Measurements from ENCODE around the gene RNF20. TPM values are rescaled to one million over a fixed set of nuclear protein-coding genes. Genes with fewer than 3 reads are reported as not detected.

Gene RNF20
- total RNA-seq, 1 experiment from 2014 or later: 37.6 TPM

DNA sequence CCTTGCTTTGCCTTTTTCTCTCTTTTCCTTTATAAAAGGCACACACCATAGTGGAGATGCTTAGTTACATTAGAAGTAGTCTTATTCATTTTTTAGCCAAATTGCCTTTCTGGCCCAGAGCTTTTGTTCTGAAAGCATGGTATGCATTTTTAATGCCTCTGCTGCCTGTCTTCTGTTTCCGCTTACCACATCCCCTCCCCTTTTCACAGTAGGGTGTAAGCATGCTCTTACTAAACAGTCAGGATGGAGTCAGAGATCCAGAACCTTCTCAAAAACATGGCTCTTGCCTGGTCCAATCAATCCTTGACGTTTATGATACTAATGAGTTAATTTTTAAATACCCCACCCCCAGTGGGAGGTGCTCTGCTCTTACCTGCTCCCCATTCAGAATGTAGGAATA lies 38.7 kb downstream of the RNF20 start (continued):
- TF ChIP-seq, protein P1, sequence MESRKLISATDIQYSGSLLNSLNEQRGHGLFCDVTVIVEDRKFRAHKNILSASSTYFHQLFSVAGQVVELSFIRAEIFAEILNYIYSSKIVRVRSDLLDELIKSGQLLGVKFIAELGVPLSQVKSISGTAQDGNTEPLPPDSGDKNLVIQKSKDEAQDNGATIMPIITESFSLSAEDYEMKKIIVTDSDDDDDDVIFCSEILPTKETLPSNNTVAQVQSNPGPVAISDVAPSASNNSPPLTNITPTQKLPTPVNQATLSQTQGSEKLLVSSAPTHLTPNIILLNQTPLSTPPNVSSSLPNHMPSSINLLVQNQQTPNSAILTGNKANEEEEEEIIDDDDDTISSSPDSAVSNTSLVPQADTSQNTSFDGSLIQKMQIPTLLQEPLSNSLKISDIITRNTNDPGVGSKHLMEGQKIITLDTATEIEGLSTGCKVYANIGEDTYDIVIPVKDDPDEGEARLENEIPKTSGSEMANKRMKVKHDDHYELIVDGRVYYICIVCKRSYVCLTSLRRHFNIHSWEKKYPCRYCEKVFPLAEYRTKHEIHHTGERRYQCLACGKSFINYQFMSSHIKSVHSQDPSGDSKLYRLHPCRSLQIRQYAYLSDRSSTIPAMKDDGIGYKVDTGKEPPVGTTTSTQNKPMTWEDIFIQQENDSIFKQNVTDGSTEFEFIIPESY (IDR thresholded peaks at IDR 0.05; ENCODE audit: extremely low read depth, insufficient replicate concordance, low read length): no peak
- TF ChIP-seq SP1 (IDR thresholded peaks at IDR 0.05; ENCODE audit: low read depth) (no peak), EZH2 (IDR thresholded peaks at IDR 0.05) (no peak)

DNA sequence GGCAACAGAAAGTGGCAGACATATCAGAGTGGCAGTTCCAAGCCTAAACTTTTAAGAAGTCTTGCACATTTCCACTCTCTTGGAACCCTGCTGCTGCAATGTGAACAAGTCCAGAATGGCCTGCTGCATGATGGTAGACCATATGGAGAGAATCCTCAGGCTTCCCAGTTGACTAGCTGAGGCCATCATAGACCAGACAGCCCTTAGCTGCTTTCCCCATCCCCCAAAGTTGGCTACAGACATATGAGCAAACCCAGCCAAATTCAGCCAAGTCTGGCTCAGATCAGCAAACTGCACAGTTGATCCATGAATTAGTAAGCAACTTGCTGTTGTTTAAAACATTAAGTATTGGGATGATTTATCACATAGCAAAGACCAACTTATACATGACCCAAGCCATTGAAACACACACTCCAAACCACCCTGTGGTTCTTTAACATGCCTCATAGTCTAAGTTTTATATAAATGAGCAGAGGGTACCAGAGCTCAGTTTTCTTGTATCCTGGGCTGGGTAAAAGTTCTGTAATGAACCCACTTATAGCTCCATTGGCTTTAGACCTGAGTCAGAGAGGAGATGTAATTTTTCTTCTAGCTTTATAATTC lies 41.2 kb downstream of the RNF20 start:
- TF ChIP-seq SIN3A (IDR thresholded peaks at IDR 0.05; ENCODE audit: low read depth) (no peak), ZFX (IDR thresholded peaks at IDR 0.05) (no peak), ELF1 (IDR thresholded peaks at IDR 0.05; ENCODE audit: borderline replicate concordance, low read depth) (no peak), CEBPB (IDR thresholded peaks at IDR 0.05; ENCODE audit: low read depth) (no peak), YY1 (IDR thresholded peaks at IDR 0.05; ENCODE audit: extremely low read depth, insufficient replicate concordance, low read depth, low read length) (no peak), FOSL1 (IDR thresholded peaks at IDR 0.05; ENCODE audit: low read depth) (no peak)
- intact Hi-C loops (cut with micrococcal nuclease): no loop called here
- no peaks in the 10 kb centered on the region for H3K4me1 ChIP-seq (ENCODE audit: control insufficient read depth in 1 of 2, insufficient read depth in 2 of 2, low read length in 2 of 2)
- ChIA-PET RAD21 (ENCODE audit: low non-redundant PET in 1 of 2, low total read pairs in 2 of 2, uncharacterized antibody in 2 of 2, unreplicated experiment in 2 of 2) (no interaction called here), POLR2A (no interaction called here), CTCF (no interaction called here)
- no peaks in the 10 kb centered on the region for H3K36me3 ChIP-seq (ENCODE audit: control insufficient read depth in 1 of 2, insufficient read depth in 2 of 2, low read length in 2 of 2)
- H3K27me3 ChIP-seq (ENCODE audit: insufficient read depth, low read length): no peaks in the 10 kb centered on the region
- no peaks in the 10 kb centered on the region for H3K9me2 ChIP-seq (ENCODE audit: insufficient read depth)
- no peak overlapping the region for H2AFZ ChIP-seq (ENCODE audit: low read depth, low read length, poor library complexity, severe bottlenecking)
- H3K4me2 ChIP-seq (ENCODE audit: low read length): no peak overlapping the region
- no peak overlapping the region for H3K27ac ChIP-seq (ENCODE audit: low read depth, low read length)
- DNase-seq (ENCODE audit: low read depth, low spot score) (no peak), ATAC-seq (no peak)
- no peaks in the 10 kb centered on the region for H4K20me1 ChIP-seq (ENCODE audit: insufficient read depth)
- no peaks in the 10 kb centered on the region for H3K79me2 ChIP-seq (ENCODE audit: insufficient read depth, low read length)
- no peak overlapping the region for H3K4me3 ChIP-seq (replicated peaks in 1 of 2; ENCODE audit: low read depth in 1 of 2, low read length in 2 of 2)
- no peaks in the 10 kb centered on the region for H3K9me3 ChIP-seq (ENCODE audit: control insufficient read depth in 1 of 2, insufficient read depth in 1 of 2, low read depth in 1 of 2, low read length in 2 of 2)
- no TSS peak for BruUV-seq (replicated peaks)
- no peak overlapping the region for H3K9ac ChIP-seq (ENCODE audit: low read length)
